ENCODE measurements around the gene SHOX. TPM values are rescaled to one million over a fixed set of nuclear protein-coding genes. Genes with fewer than 3 reads are reported as not detected.
"Not testable (repeated sequence)": the region's sequence is repeated elsewhere in the genome, so short reads cannot be mapped to it uniquely, and the experiment has no call there.

SHOX gene
- total and polyA plus RNA-seq, 2 donors (not counting 1 experiment from before 2014, with no cell fraction given), result not detected

- TF ChIP-seq, protein P1, sequence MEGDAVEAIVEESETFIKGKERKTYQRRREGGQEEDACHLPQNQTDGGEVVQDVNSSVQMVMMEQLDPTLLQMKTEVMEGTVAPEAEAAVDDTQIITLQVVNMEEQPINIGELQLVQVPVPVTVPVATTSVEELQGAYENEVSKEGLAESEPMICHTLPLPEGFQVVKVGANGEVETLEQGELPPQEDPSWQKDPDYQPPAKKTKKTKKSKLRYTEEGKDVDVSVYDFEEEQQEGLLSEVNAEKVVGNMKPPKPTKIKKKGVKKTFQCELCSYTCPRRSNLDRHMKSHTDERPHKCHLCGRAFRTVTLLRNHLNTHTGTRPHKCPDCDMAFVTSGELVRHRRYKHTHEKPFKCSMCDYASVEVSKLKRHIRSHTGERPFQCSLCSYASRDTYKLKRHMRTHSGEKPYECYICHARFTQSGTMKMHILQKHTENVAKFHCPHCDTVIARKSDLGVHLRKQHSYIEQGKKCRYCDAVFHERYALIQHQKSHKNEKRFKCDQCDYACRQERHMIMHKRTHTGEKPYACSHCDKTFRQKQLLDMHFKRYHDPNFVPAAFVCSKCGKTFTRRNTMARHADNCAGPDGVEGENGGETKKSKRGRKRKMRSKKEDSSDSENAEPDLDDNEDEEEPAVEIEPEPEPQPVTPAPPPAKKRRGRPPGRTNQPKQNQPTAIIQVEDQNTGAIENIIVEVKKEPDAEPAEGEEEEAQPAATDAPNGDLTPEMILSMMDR (conservative IDR thresholded peaks at IDR 0.05 in 1 of 2, IDR thresholded peaks at IDR 0.05 in 1 of 2; ENCODE audit: low read depth in 1 of 2, low read length in 2 of 2), result no peak
- no peak for TF ChIP-seq EZH2 (IDR thresholded peaks at IDR 0.05; ENCODE audit: low read length, missing control alignments)
- H3K36me3 ChIP-seq (ENCODE audit: control insufficient read depth, insufficient read depth, low read length), result no peaks in the 10 kb centered on the region
Observed at GRCh38 chrX:590693-591404, 39.7 kb upstream of the SHOX start.

DNA sequence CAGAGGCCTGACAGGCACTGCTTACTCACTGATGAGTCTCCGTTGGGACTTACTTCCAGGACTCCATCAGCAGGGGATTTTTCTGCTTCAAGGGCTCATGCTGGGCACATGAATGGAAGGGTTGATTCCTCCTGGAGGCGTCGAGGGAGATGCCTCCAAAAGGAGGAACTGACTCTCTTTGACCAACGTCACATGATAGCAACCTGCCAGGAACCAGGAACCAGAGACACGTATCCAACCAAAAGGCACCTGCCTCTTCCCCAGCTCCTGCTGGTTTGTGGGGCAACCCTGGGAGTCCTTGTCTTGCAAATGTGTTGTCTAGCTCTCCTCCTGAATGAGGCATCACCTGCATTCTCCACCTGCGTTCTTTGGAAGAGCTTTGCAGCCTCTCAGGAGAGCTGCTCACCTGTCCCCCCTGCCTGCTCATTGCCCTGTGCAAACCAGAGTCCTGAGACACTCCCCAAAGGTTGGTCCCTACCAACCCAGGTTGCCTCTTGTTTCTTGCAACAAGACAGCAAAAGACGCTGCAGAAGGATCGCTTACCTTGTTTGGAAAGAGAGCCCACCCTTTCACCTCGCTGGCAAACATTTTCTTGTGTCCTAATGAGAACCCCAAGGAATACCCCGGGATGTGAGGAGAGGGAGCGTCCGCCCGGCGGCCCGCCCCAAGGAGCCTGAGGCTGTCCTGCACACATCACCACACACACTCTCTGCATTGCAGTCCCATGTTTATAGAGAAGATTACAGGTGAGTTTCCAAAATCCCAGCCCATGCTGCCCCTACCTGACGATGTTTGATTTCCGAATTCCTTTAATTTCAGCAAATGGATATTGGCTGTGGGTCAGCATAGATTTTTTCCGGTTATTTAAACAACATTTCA lies 30.5 kb upstream of the SHOX start:
- Histone ChIP-seq H3K79me2 (ENCODE audit: control insufficient read depth, insufficient read depth, low read length) (no peaks in the 10 kb centered on the region), H3K36me3 (ENCODE audit: control insufficient read depth, insufficient read depth, low read length) (no peaks in the 10 kb centered on the region), H4K20me1 (ENCODE audit: control insufficient read depth, extremely low read depth, insufficient read depth, low read length) (no peaks in the 10 kb centered on the region), H3K9ac (ENCODE audit: insufficient read depth, low read length) (no peak overlapping the region), H3K9me3 (ENCODE audit: control insufficient read depth, insufficient read depth, low read depth, low read length) (no peaks in the 10 kb centered on the region), H2AFZ (ENCODE audit: low read length) (no peak overlapping the region), H3K4me1 (ENCODE audit: control insufficient read depth, extremely low read depth, insufficient read depth, low read length) (no peaks in the 10 kb centered on the region), H3K4me2 (ENCODE audit: extremely low read depth, insufficient read depth, low read length) (no peak overlapping the region), H3K27me3 (ENCODE audit: control insufficient read depth, insufficient read depth, low read length) (no peaks in the 10 kb centered on the region), H3K27ac (ENCODE audit: insufficient read depth, low read length) (no peak overlapping the region), H3K4me3 (replicated peaks in 1 of 4; ENCODE audit: control extremely low read depth in 1 of 4, insufficient read depth in 1 of 4, low read depth in 3 of 4, low read length in 4 of 4) (no peak overlapping the region)
- TF ChIP-seq, protein P1 (conservative IDR thresholded peaks at IDR 0.05 in 1 of 2, IDR thresholded peaks at IDR 0.05 in 1 of 2; ENCODE audit: low read depth in 1 of 2, low read length in 2 of 2), result no peak
- no peak for TF ChIP-seq EZH2 (IDR thresholded peaks at IDR 0.05; ENCODE audit: low read length, missing control alignments)
- DNase-seq (ENCODE audit: low read depth in 2 of 2), result no peak

More at GRCh38 chrX:590693-591404, 39.7 kb upstream of the SHOX start:
- H3K4me3 ChIP-seq (replicated peaks in 1 of 4; ENCODE audit: control extremely low read depth in 1 of 4, insufficient read depth in 1 of 4, low read depth in 3 of 4, low read length in 4 of 4), result no peak overlapping the region
- no peak overlapping the region for H3K4me2 ChIP-seq (ENCODE audit: extremely low read depth, insufficient read depth, low read length)
- no peak for DNase-seq (ENCODE audit: low read depth in 2 of 2)
- no peaks in the 10 kb centered on the region for H4K20me1 ChIP-seq (ENCODE audit: control insufficient read depth, extremely low read depth, insufficient read depth, low read length)
- H3K27me3 ChIP-seq (ENCODE audit: control insufficient read depth, insufficient read depth, low read length), result no peaks in the 10 kb centered on the region
- no peak overlapping the region for H3K27ac ChIP-seq (ENCODE audit: insufficient read depth, low read length)
- H3K9me3 ChIP-seq (ENCODE audit: control insufficient read depth, insufficient read depth, low read depth, low read length), result no peaks in the 10 kb centered on the region
- H3K79me2 ChIP-seq (ENCODE audit: control insufficient read depth, insufficient read depth, low read length), result no peaks in the 10 kb centered on the region
- no peaks in the 10 kb centered on the region for H3K4me1 ChIP-seq (ENCODE audit: control insufficient read depth, extremely low read depth, insufficient read depth, low read length)
- H2AFZ ChIP-seq (ENCODE audit: low read length), result no peak overlapping the region
- H3K9ac ChIP-seq (ENCODE audit: insufficient read depth, low read length), result no peak overlapping the region

DNA sequence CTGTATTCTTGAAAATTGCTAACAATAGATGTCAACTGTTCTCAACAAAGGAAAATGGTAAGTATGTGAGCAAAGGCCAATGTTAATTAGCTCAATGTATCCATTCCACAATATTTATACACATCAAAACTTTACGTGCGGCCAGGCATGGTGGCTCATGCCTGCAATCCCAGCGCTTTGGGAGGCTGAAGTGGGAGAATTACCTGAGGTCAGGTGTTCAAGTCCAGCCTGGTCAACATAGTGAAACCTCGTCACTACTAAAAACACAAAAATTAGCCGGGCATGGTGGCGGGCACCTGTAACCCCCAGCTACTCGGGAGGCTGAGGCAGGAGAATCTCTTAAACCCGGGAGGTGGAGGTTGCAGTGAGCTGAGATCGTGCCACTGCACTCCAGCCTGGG lies 27.6 kb upstream of the SHOX start:
- H3K9me3 ChIP-seq (ENCODE audit: control insufficient read depth, insufficient read depth, low read depth, low read length); H3K79me2 ChIP-seq (ENCODE audit: control insufficient read depth, insufficient read depth, low read length); H4K20me1 ChIP-seq (ENCODE audit: control insufficient read depth, extremely low read depth, insufficient read depth, low read length); H3K36me3 ChIP-seq (ENCODE audit: control insufficient read depth, insufficient read depth, low read length); DNase-seq (ENCODE audit: low read depth in 2 of 2); H3K27ac ChIP-seq (ENCODE audit: insufficient read depth, low read length); H3K4me1 ChIP-seq (ENCODE audit: control insufficient read depth, extremely low read depth, insufficient read depth, low read length); H3K4me2 ChIP-seq (ENCODE audit: extremely low read depth, insufficient read depth, low read length); H2AFZ ChIP-seq (ENCODE audit: low read length); H3K4me3 ChIP-seq (replicated peaks in 1 of 4; ENCODE audit: control extremely low read depth in 1 of 4, insufficient read depth in 1 of 4, low read depth in 3 of 4, low read length in 4 of 4); H3K27me3 ChIP-seq (ENCODE audit: control insufficient read depth, insufficient read depth, low read length); H3K9ac ChIP-seq (ENCODE audit: insufficient read depth, low read length): not testable (repeated sequence)

DNA sequence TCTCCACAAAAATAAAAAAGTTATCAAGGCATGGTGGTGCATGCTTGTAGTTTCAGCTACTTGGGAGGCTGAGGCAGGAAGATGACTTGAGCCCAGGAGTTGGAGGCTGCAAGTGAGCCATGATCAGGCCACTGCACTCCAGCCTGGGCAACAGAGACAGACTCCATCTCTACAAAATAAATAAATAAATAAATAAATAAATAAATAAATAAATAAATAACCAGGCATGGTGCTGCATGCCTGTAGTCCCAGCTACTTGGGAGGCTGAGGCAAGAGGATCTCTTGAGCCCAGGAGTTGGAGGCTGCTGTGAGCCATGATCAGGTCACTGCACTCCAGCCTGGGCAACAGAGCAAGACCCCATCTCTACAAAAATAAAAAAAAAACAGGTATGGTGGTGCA lies 26.0 kb upstream of the SHOX start:
- not testable (repeated sequence) for H3K9me3 ChIP-seq (ENCODE audit: control insufficient read depth, insufficient read depth, low read depth, low read length); H3K9ac ChIP-seq (ENCODE audit: insufficient read depth, low read length)

GRCh38 chrX:608088-608487 lies 22.5 kb upstream of the SHOX start:
- H3K27me3 ChIP-seq (ENCODE audit: control insufficient read depth, insufficient read depth, low read length); H3K79me2 ChIP-seq (ENCODE audit: control insufficient read depth, insufficient read depth, low read length); H3K4me3 ChIP-seq (replicated peaks in 1 of 4; ENCODE audit: control extremely low read depth in 1 of 4, insufficient read depth in 1 of 4, low read depth in 3 of 4, low read length in 4 of 4); H3K9ac ChIP-seq (ENCODE audit: insufficient read depth, low read length); DNase-seq (ENCODE audit: low read depth in 2 of 2); H3K4me1 ChIP-seq (ENCODE audit: control insufficient read depth, extremely low read depth, insufficient read depth, low read length); H3K27ac ChIP-seq (ENCODE audit: insufficient read depth, low read length); H3K4me2 ChIP-seq (ENCODE audit: extremely low read depth, insufficient read depth, low read length); H3K36me3 ChIP-seq (ENCODE audit: control insufficient read depth, insufficient read depth, low read length); H2AFZ ChIP-seq (ENCODE audit: low read length); H3K9me3 ChIP-seq (ENCODE audit: control insufficient read depth, insufficient read depth, low read depth, low read length); H4K20me1 ChIP-seq (ENCODE audit: control insufficient read depth, extremely low read depth, insufficient read depth, low read length): not testable (repeated sequence)

More for the DNA sequence above, 26.0 kb upstream of the SHOX start:
- H3K36me3 ChIP-seq (ENCODE audit: control insufficient read depth, insufficient read depth, low read length); H3K79me2 ChIP-seq (ENCODE audit: control insufficient read depth, insufficient read depth, low read length); H3K27me3 ChIP-seq (ENCODE audit: control insufficient read depth, insufficient read depth, low read length); H2AFZ ChIP-seq (ENCODE audit: low read length); H3K4me3 ChIP-seq (replicated peaks in 1 of 4; ENCODE audit: control extremely low read depth in 1 of 4, insufficient read depth in 1 of 4, low read depth in 3 of 4, low read length in 4 of 4); DNase-seq (ENCODE audit: low read depth in 2 of 2); H3K4me2 ChIP-seq (ENCODE audit: extremely low read depth, insufficient read depth, low read length); H4K20me1 ChIP-seq (ENCODE audit: control insufficient read depth, extremely low read depth, insufficient read depth, low read length); H3K4me1 ChIP-seq (ENCODE audit: control insufficient read depth, extremely low read depth, insufficient read depth, low read length); H3K27ac ChIP-seq (ENCODE audit: insufficient read depth, low read length): not testable (repeated sequence)

All from fibroblast of lung (primary cell).